ENCODE measurements around the gene YTHDF1.

The YTHDF1 gene

GRCh38 chr20:63216041-63216848 is at the start of gene YTHDF1:
TSS of gene YTHDF1 (minus strand) at chr20:63216131. CDS start at chr20:63215892, 239 bp downstream.
- TF ChIP-seq, protein P1, sequence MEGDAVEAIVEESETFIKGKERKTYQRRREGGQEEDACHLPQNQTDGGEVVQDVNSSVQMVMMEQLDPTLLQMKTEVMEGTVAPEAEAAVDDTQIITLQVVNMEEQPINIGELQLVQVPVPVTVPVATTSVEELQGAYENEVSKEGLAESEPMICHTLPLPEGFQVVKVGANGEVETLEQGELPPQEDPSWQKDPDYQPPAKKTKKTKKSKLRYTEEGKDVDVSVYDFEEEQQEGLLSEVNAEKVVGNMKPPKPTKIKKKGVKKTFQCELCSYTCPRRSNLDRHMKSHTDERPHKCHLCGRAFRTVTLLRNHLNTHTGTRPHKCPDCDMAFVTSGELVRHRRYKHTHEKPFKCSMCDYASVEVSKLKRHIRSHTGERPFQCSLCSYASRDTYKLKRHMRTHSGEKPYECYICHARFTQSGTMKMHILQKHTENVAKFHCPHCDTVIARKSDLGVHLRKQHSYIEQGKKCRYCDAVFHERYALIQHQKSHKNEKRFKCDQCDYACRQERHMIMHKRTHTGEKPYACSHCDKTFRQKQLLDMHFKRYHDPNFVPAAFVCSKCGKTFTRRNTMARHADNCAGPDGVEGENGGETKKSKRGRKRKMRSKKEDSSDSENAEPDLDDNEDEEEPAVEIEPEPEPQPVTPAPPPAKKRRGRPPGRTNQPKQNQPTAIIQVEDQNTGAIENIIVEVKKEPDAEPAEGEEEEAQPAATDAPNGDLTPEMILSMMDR (IDR thresholded peaks at IDR 0.05) = no peak
- DNase-seq (ENCODE audit: low spot score) = peak; percentile 96

GRCh38 chr20:63264519-63264918 is 48.6 kb upstream of the YTHDF1 start:
- TF ChIP-seq, protein P1 (IDR thresholded peaks at IDR 0.05) = no peak
- DNase-seq (ENCODE audit: low spot score) = no peak
- no peak overlapping the region for H3K27ac ChIP-seq
- H3K4me3 ChIP-seq = no peak overlapping the region

More at GRCh38 chr20:63216041-63216848, at the start of gene YTHDF1:
- Histone ChIP-seq H3K4me3 (peak within 1 kb of the TSS; percentile 87), H3K27ac (peak within 1 kb of the TSS; percentile 77 to 84)

GRCh38 chr20:63264000-63264399 is 48.1 kb upstream of the YTHDF1 start:
- H3K27ac ChIP-seq = no peak overlapping the region

GRCh38 chr20:63262836-63263235 is 46.9 kb upstream of the YTHDF1 start:
- Histone ChIP-seq H3K4me3 (no peak overlapping the region), H3K27ac (no peak overlapping the region)
- TF ChIP-seq, protein P1 (IDR thresholded peaks at IDR 0.05) = no peak
- DNase-seq (ENCODE audit: low spot score) = no peak

More at GRCh38 chr20:63264000-63264399, 48.1 kb upstream of the YTHDF1 start:
- DNase-seq (ENCODE audit: low spot score) = no peak
- no peak overlapping the region for H3K4me3 ChIP-seq
- TF ChIP-seq, protein P1 (IDR thresholded peaks at IDR 0.05) = no peak

GRCh38 chr20:63261795-63262528 is 46.0 kb upstream of the YTHDF1 start:
- no peak overlapping the region for H3K4me3 ChIP-seq
- TF ChIP-seq, protein P1 (IDR thresholded peaks at IDR 0.05) = no peak
- no peak for DNase-seq (ENCODE audit: low spot score)
- H3K27ac ChIP-seq = no peak overlapping the region

DNA sequence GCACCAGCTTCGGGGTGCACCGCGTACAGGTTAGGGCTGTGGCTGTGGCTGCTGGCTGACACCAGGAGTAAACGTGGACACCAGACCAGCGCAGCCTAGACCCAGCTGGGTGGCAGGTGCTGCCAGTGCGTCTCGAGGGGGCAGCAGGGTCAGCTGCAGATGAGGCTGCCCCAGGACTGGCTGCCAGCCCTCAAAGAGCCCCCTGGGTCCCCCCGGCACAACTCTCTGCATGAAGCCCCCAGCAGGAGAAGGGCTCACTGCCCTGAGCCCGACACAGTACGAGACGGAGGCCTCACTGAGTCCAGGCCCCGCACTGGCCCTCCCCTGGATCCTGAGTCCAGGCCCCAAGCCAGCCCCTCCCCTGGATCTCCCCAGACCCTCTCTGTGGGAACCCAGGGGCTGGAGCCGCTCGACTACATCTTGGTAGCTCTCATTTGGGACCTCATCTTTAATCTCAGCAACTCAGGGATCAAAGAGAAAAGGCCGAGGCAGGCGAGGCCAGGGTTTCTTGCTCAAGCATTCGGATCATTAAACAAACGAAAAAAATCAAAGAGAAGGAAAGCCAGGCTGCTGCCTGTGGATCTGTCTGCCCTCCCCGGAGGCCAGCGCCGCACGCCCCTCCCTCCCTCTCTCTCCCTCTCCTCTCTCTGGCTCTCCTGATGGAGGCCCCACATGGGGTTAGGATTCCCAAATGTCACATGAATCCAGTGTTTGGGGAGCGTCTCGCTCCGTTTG is 45.3 kb upstream of the YTHDF1 start:
- no peak for DNase-seq (ENCODE audit: low spot score)
- Histone ChIP-seq H3K4me3 (no peak overlapping the region), H3K27ac (no peak overlapping the region)
- TF ChIP-seq, protein P1 (IDR thresholded peaks at IDR 0.05) = no peak
